Heart right ventricle (tissue), 16 donors: Measurements from ENCODE around the gene RENBP. TPM values are rescaled to one million over a fixed set of nuclear protein-coding genes. Genes with fewer than 3 reads are reported as not detected.

Source experiments
- ATAC-seq, 8 donors: fragments of 200-7000 bp; cut with Tn5 transposase; one replicate each; pipeline ENCODE4 v1.9.1; 2020; ENCODE audit warnings: mild to moderate bottlenecking in 8 of 8, moderate library complexity in 8 of 8, moderate number of reproducible peaks in 1 of 8
- DNase-seq, 2 donors: peaks; one replicate each; pipeline ENCODE4 v3.0.0-alpha.2; 2020
- H3K27ac ChIP-seq, 10 donors: fragments of 200-600 bp; sonication (generic) in 2 of 10; one replicate each; pipeline versions ENCODE4 v1.5.0 to v1.8.0; 2020 to 2022; ENCODE audit warnings: mild to moderate bottlenecking in 3 of 10
- H3K27me3 ChIP-seq, 7 donors: fragments of 200-600 bp; one replicate each; pipeline ENCODE4 v1.8.0; 2021 to 2022; ENCODE audit warnings: mild to moderate bottlenecking in 2 of 7
- H3K36me3 ChIP-seq, 9 donors: fragments of 200-600 bp; sonication (generic) in 1 of 9; one replicate each; pipeline versions ENCODE4 v1.5.0 to v1.8.0; 2020 to 2022; ENCODE audit warnings: mild to moderate bottlenecking in 2 of 9
- H3K4me1 ChIP-seq, 9 donors: fragments of 200-600 bp; sonication (generic) in 1 of 9; one replicate each; pipeline versions ENCODE4 v1.5.0 to v1.8.0; 2020 to 2022; ENCODE audit warnings: mild to moderate bottlenecking in 4 of 9
- H3K4me3 ChIP-seq, 10 donors: fragments of 200-600 bp; sonication (generic) in 2 of 10; one replicate each; pipeline versions ENCODE4 v1.5.0 to v1.8.0; 2020 to 2022; ENCODE audit warnings: mild to moderate bottlenecking in 7 of 10, moderate library complexity in 2 of 10
- H3K9me3 ChIP-seq, 11 donors: fragments of 200-600 bp in 10 of 11; sonication (generic) in 2 of 11; one replicate each; pipeline versions ENCODE4 v1.5.0 to v1.8.0; 2013 to 2022; ENCODE audit warnings: mild to moderate bottlenecking in 2 of 11, control low read depth in 1 of 11, moderate library complexity in 1 of 11
- WGBS, 2 donors: extraction: QIAGEN DNeasy Blood & Tissue Kit; methylation state at CpG; one replicate each; pipeline ENCODE4 v1.1.7; 2013; ENCODE audit warnings: inconsistent platforms in 1 of 2; 5-methylcytosine and 5-hydroxymethylcytosine counted together
- intact Hi-C, 10 donors: fragments of 100-400 bp; cut with DNase I; formaldehyde crosslinking; loops; one replicate each; pipeline versions ENCODE4 v1.11.1 to v1.14.2; 2022
- polyA plus RNA-seq, 2 donors: library from polyadenylated mRNA; stranded (reverse); fragments of 200-250 nt; gene quantifications; one replicate each; pipeline ENCODE4 v1.2.3, GENCODE V29; 2013
- total RNA-seq, 10 donors: library from RNA; stranded (reverse); fragmentation: NEBNext Ultra II Directional in 3 of 10; extraction: Animal tissue kit (Norgen Biotek cat#: 25700) in 3 of 10; gene quantifications; one replicate each; pipeline versions ENCODE4 v1.2.1 to v1.2.4, GENCODE V29; 2021 to 2023
- TF ChIP-seq, protein P1 (sequence below), 9 donors: fragments of 200-600 bp; sonication (generic) in 2 of 9; IDR thresholded peaks; one replicate each; pipeline versions ENCODE4 v1.5.0 to v1.8.0; 2021 to 2022; ENCODE audit warnings: antibody characterized with exemption in 9 of 9, mild to moderate bottlenecking in 5 of 9, moderate library complexity in 1 of 9
- donor health status: Arrhythmogenic right ventricular cardiomyopathy.
- donor health status: ischemic (EF 13 %, LVEDD 7.1; RV severe dilation, severe dysfunction).
- donor health status: healthy with polysubstance abuse.
- donor health status: DM: no; HTN: yes; CAD: no.
- donor health status: DM: no; HTN: no; CAD: no.
- donor health status: ischemic (EF 25% LVEDD 6.9; RV normal size, moderate dysfunction).
- donor health status: ischemic (EF 25% LVEDD 5.7; RV mildly dilated, moderate dysfunction).
- donor health status: healthy.
- donor health status: DM: yes; HTN: yes; CAD: no.
- donor health status: Ischemic cardiomyopathy.
- donor health status: ischemic (EF 35%, LVEDD 5.7; RV mildly dilated, moderate dysfunction).
- donor health status: nonischemic (EF 11% LVEDD 7.7; RV severe dilation, severe dysfunction).
- donor health status: DM: yes; HTN: yes; CAD: no.
- donor health status: PGD.
- donor health status: ischemic (EF 29% LVEDD 5.4; RV normal size, mild dysfunction).
- donor health status: nonischemic (EF 23%, LVEDD 6.1; RV moderate dilation, normal function).

RENBP gene
- total and polyA plus RNA-seq, 12 donors = 6.0 to 17.0 (median 9.6) TPM

DNA sequence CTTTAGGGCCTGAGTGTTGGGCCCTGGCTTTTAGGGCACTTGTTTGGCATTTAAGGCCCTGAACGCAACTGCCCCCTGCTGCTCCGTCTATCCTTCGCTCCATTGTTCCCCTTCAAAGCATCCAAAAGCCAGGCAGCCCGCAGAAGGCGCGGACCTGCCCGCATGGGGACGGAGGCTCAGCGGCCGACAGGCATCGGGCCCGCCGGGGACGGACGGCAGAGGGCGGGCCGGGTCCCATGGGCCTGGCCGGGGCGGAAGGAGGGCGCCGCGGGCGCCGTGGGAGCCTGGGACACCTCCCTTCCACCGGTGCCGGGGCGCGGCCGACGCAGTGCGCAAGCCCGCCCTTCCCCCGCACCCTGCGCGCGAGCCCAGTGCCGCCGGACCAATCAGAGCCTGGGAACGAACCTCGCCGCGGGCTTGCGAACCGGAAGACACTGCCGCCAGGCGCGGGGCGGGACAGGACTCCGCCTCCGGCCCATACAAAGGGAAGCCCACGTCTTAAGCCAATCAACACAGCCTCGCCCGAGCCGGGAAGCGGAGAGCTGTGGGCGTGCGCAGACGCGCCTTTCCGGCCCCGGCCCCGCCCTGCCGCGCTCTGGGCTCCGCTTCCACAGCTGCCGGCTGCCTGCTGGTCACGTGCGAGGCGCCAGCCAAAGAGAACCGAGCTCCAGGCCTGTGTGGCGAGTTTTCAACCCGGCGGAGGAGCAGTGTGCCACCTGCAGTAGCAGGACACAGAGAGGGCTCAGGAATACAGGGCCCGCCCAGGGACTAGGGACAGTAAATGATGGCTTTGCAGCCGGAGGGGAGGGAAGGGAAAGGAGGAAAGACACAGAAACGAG is 16.3 kb downstream of the RENBP start:
- Histone ChIP-seq H3K36me3 (peaks cover 0 to 35% (median 0%) of the 10 kb centered on the region in 9 donors), H3K27ac (peak overlapping the region; percentile 94 to 99 (median 97)), H3K4me1 (peaks cover 0 to 65% (median 49%) of the 10 kb centered on the region in 9 donors), H3K9me3 (no peaks in the 10 kb centered on the region), H3K4me3 (peak overlapping the region; percentile 44 to 71 (median 60)), H3K27me3 (peaks cover 0 to 36% (median 0%) of the 10 kb centered on the region in 7 donors)
- DNase-seq (peak; percentile 92 to 94), ATAC-seq (peak; percentile 90 to 95 (median 93))
- TF ChIP-seq, protein P1, sequence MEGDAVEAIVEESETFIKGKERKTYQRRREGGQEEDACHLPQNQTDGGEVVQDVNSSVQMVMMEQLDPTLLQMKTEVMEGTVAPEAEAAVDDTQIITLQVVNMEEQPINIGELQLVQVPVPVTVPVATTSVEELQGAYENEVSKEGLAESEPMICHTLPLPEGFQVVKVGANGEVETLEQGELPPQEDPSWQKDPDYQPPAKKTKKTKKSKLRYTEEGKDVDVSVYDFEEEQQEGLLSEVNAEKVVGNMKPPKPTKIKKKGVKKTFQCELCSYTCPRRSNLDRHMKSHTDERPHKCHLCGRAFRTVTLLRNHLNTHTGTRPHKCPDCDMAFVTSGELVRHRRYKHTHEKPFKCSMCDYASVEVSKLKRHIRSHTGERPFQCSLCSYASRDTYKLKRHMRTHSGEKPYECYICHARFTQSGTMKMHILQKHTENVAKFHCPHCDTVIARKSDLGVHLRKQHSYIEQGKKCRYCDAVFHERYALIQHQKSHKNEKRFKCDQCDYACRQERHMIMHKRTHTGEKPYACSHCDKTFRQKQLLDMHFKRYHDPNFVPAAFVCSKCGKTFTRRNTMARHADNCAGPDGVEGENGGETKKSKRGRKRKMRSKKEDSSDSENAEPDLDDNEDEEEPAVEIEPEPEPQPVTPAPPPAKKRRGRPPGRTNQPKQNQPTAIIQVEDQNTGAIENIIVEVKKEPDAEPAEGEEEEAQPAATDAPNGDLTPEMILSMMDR (IDR thresholded peaks at IDR 0.05) = peak in 7 of 9 donors; percentile 7 to 46 (median 22)
- intact Hi-C loops = loop anchor here in 4 of 10 donors (10.0 kb wide), 2 partner anchors 113 to 133 kb away; partner anchors contain the start of genes IDH3G (in 3 of the 4) and SSR4 (in 3 of the 4)
- 0 to 1% methylated on average over 39 to 65 of the region's 76 CpGs for WGBS, 2 donors

DNA sequence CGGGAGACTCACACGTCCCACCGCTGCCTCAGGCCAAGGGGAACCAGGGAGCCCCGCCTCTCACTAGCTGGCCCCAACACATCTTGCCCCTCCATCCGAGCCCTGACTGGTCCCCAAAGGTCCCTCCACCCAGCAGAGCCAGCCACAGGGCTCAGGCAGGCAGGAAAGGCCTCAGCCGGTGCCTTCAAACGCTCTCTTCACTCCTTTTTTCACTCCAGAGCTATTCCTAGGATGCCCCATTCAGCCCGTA is 16.8 kb downstream of the RENBP start:
- 0% methylated on average over 7 to 8 of the region's 8 CpGs for WGBS, 2 donors
- TF ChIP-seq, protein P1 (IDR thresholded peaks at IDR 0.05) = no peak
- H3K9me3 ChIP-seq = no peaks in the 10 kb centered on the region
- peak overlapping the region; percentile 94 to 99 (median 97) for H3K27ac ChIP-seq
- H3K4me3 ChIP-seq = peak overlapping the region; percentile 44 to 71 (median 60)
- intact Hi-C loops = loop anchor here in 4 of 10 donors (10.0 kb wide), 2 partner anchors 113 to 133 kb away; partner anchors contain the start of genes IDH3G (in 3 of the 4) and SSR4 (in 3 of the 4)
- DNase-seq = no peak
- H3K4me1 ChIP-seq = peaks cover 0 to 67% (median 52%) of the 10 kb centered on the region in 9 donors
- H3K36me3 ChIP-seq = peaks cover 0 to 31% (median 0%) of the 10 kb centered on the region in 9 donors
- peak in 3 of 8 donors; percentile 0 to 3 (median 1) for ATAC-seq
- H3K27me3 ChIP-seq = peaks cover 0 to 42% (median 0%) of the 10 kb centered on the region in 7 donors

DNA sequence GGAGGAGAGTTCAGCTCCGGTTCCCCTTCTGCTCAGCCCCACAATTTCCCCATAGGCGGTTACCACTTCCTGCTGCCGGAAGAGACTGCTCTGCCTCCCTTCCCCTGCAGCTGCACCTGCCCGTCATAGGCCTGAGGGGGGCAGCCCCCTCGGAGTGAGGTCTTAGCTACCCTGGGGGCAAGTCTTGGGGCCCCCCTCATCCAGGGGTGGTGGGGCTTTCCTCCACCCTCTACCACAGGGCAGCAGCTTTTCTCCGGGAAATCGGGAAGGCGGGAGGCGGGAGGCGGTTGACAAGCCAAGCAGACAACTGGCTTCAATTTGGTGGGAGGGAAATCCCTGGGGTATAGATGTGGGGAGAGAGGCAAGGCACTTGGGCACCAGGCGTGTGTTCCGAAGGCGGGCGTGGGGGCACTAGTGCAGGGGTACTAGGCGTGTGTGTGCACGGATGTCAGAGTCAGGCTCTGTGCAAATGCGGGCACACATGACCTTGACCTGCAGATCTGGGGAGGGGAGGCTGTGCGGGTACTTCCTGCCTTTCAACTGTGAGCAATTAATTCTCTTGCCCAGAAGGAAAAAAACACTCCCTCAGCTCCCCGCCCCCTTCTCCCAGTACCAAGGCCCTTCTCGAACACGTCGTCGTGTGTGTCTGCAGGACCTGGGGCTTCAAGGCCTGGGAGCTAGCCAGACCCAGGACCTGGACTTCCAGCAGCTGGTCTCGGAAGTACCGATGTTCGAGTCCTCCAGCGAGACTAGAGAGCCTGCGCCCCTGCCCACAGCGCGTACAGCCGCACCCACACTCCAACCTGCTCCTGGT is 17.4 kb downstream of the RENBP start:
- 11% methylated on average over 25 to 31 of the region's 31 CpGs for WGBS, 2 donors
- Histone ChIP-seq H3K9me3 (no peaks in the 10 kb centered on the region), H3K27me3 (peaks cover 0 to 43% (median 0%) of the 10 kb centered on the region in 7 donors), H3K4me3 (peak overlapping the region; percentile 44 to 71 (median 60)), H3K27ac (peak overlapping the region; percentile 94 to 99 (median 97)), H3K4me1 (peaks cover 0 to 73% (median 57%) of the 10 kb centered on the region in 9 donors), H3K36me3 (peaks cover 0 to 25% (median 0%) of the 10 kb centered on the region in 9 donors)
- ATAC-seq (peak in 7 of 8 donors; percentile 4 to 30 (median 10)), DNase-seq (peak; percentile 46 to 52)
- intact Hi-C loops = loop anchor here in 4 of 10 donors (10.0 kb wide), 2 partner anchors 112 to 132 kb away; partner anchors contain the start of genes IDH3G (in 3 of the 4) and SSR4 (in 3 of the 4)
- TF ChIP-seq, protein P1 (IDR thresholded peaks at IDR 0.05) = no peak

DNA sequence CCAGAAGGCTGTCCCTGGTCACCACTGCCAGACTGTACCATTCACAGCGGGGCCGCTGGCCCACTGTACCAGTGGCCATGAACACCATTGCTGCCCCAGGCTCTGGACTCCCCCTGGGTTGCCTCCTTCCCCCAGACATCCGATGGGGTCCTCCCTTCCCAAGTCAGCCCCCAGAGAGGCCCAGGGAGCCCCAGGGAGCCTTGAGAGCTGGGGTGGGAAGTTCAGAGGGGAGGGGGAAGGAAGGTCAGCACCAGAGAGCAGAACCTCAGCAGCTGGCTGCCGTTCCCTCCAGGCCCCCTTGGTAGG is 17.9 kb downstream of the RENBP start:
- peaks cover 0 to 49% (median 0%) of the 10 kb centered on the region in 7 donors for H3K27me3 ChIP-seq
- 25 to 30% methylated on average over 1 to 4 of the region's 4 CpGs for WGBS, 2 donors
- peak overlapping the region; percentile 94 to 99 (median 97) for H3K27ac ChIP-seq
- H3K36me3 ChIP-seq = peaks cover 0 to 20% (median 0%) of the 10 kb centered on the region in 9 donors
- TF ChIP-seq, protein P1 (IDR thresholded peaks at IDR 0.05) = no peak
- H3K9me3 ChIP-seq = no peaks in the 10 kb centered on the region
- DNase-seq (no peak), ATAC-seq (no peak)
- H3K4me3 ChIP-seq = peak overlapping the region in 8 of 10 donors; percentile 11 to 71 (median 61)
- intact Hi-C loops = loop anchor here in 4 of 10 donors (10.0 kb wide), 2 partner anchors 112 to 132 kb away; partner anchors contain the start of genes IDH3G (in 3 of the 4) and SSR4 (in 3 of the 4)
- H3K4me1 ChIP-seq = peaks cover 0 to 78% (median 57%) of the 10 kb centered on the region in 9 donors
